Esophagus squamous epithelium (tissue), 4 donors: ENCODE data around the gene FPR2.

Experiments
- CTCF ChIP-seq, 6 experiments: fragments of 450-650 bp in 4 of 6; fragments of 200-600 bp in 2 of 6; sonication (generic) in 2 of 6; IDR thresholded peaks; one replicate each; pipeline ENCODE4 v1.5.1; 2016 to 2019; ENCODE audit warnings: antibody characterized with exemption in 6 of 6, mild to moderate bottlenecking in 4 of 6, moderate library complexity in 4 of 6
- POLR2A ChIP-seq, 4 donors: fragments of 450-650 bp; IDR thresholded peaks; one replicate each; pipeline ENCODE4 v1.6.1; 2017; ENCODE audit warnings: antibody characterized with exemption in 4 of 4, mild to moderate bottlenecking in 4 of 4, moderate library complexity in 3 of 4

GRCh38 chr19:51716925-51717324 is 44.1 kb upstream of the FPR2 start:
- TF ChIP-seq POLR2A (IDR thresholded peaks at IDR 0.05): no peak
- TF ChIP-seq CTCF (IDR thresholded peaks at IDR 0.05): no peak
